ENCODE data around the gene ZNF525. TPM values are rescaled to one million over a fixed set of nuclear protein-coding genes. Genes with fewer than 3 reads are reported as not detected.

The ZNF525 gene
- total RNA-seq, 2 experiments from 2014 or later = 23.2 to 26.0 TPM

GRCh38 chr19:53432088-53432661 lies 66.7 kb downstream of the ZNF525 start:
- intact Hi-C loops (cut with micrococcal nuclease) = no loop called here
- H3K36me3 Mint-ChIP-seq (ENCODE audit: low read depth) = peaks cover 46% of the 10 kb centered on the region
- peak overlapping the region; percentile 96 for H3K4me3 Mint-ChIP-seq
- H3K9me3 Mint-ChIP-seq = peaks cover 6% of the 10 kb centered on the region
- no peak for TF ChIP-seq CTCF (IDR thresholded peaks at IDR 0.05)
- ChIA-PET POLR2A (interaction anchor here (0.6 to 1.1 kb wide), 2 partner anchors 66 to 121 kb away, joined by 3 read pairs; partner anchors contain the start of gene ZNF525), CTCF (interaction anchor here (1.9 kb wide), 1 partner anchor 361 kb away, joined by 4 read pairs; no protein-coding TSS in a partner anchor)
- peaks cover 2% of the 10 kb centered on the region for H3K27me3 Mint-ChIP-seq
- DNase-seq (peak; percentile 31), ATAC-seq (peak; percentile 11)
- peak overlapping the region; percentile 91 for H3K27ac Mint-ChIP-seq
- H3K4me1 Mint-ChIP-seq (ENCODE audit: low read depth) = peaks cover 38% of the 10 kb centered on the region

Other genes starting within 250 kb of the ZNF525 start
- gene ZNF415, start 232.8 kb upstream of the ZNF525 start, total RNA-seq = 1 to 10 TPM; 3.1 to 3.7 TPM
- gene ZNF347, start 206.7 kb upstream of the ZNF525 start, total RNA-seq = 1 to 10 TPM; 6.6 to 8.2 TPM
- gene ZNF665, start 172.3 kb upstream of the ZNF525 start, total RNA-seq = 1 to 10 TPM; 7.5 to 9.3 TPM
- 1 to 10 TPM; 8.3 to 8.7 TPM for gene ZNF677, start 110.8 kb upstream of the ZNF525 start, total RNA-seq
- not detected for gene VN1R2, start 107.4 kb upstream of the ZNF525 start, total RNA-seq
- gene VN1R4, start 98.0 kb upstream of the ZNF525 start, total RNA-seq = not detected
- gene ZNF845, start 32.0 kb upstream of the ZNF525 start, total RNA-seq = 1 to 10 TPM; 5.5 to 5.6 TPM
- gene ZNF765, start 29.4 kb downstream of the ZNF525 start, total RNA-seq = 10 to 100 TPM; 11.1 to 11.7 TPM
- 10 to 100 TPM; 14.0 to 14.1 TPM for gene ZNF761, start 66.3 kb downstream of the ZNF525 start, total RNA-seq
- 1 to 10 TPM; 6.0 to 7.8 TPM for gene ZNF813, start 102.0 kb downstream of the ZNF525 start, total RNA-seq
- gene ZNF331, start 172.4 kb downstream of the ZNF525 start, total RNA-seq = 10 to 100 TPM; 34.8 to 36.4 TPM

All from activated CD8-positive, alpha-beta T cell treated with anti-CD3 and anti-CD28 coated beads for 36 hours (primary cell).